ENCODE measurements around the gene SHISA7. TPM values are rescaled to one million over a fixed set of nuclear protein-coding genes. Genes with fewer than 3 reads are reported as not detected.

Gene SHISA7
- polyA plus RNA-seq, 1 of the 3 experiments (the other 2 are of a cell fraction) = 0.02 TPM

- H3K9ac ChIP-seq = no peak overlapping the region
- WGBS (ENCODE audit: low lambda C conversion rate) = 97% methylated on average over 23 of the region's 52 CpGs
- H3K9me3 ChIP-seq = no peaks in the 10 kb centered on the region
- TF ChIP-seq CTCF (IDR thresholded peaks at IDR 0.05) = no peak
- TF ChIP-seq RXRA (IDR thresholded peaks at IDR 0.05; ENCODE audit: borderline replicate concordance, low read depth) = no peak
- no peak for TF ChIP-seq ELF1 (IDR thresholded peaks at IDR 0.05)
- no peak for TF ChIP-seq NRF1 (IDR thresholded peaks at IDR 0.05; ENCODE audit: low read depth, low read length)
- no peak for TF ChIP-seq JUND (IDR thresholded peaks at IDR 0.05)
- no peak for TF ChIP-seq EZH2phosphoT487 (IDR thresholded peaks at IDR 0.05; ENCODE audit: borderline replicate concordance, low read depth)
- no peak for TF ChIP-seq FOXJ3 (CRISPR knock-in tag; IDR thresholded peaks at IDR 0.05)
- no peak for TF ChIP-seq MAX (IDR thresholded peaks at IDR 0.05; ENCODE audit: low read depth)
- TF ChIP-seq RFX5 (IDR thresholded peaks at IDR 0.05; ENCODE audit: low read length) = no peak
- no peak for TF ChIP-seq PBX3 (IDR thresholded peaks at IDR 0.05)
- no peak for TF ChIP-seq NFIC (IDR thresholded peaks at IDR 0.05; ENCODE audit: borderline replicate concordance)
- TF ChIP-seq POLR2AphosphoS5 (IDR thresholded peaks at IDR 0.05; ENCODE audit: low read depth, low read length) = no peak
- no peak for TF ChIP-seq ZBTB33 (IDR thresholded peaks at IDR 0.05; ENCODE audit: borderline replicate concordance, low read depth)
- no peak for TF ChIP-seq TEAD4 (IDR thresholded peaks at IDR 0.05; ENCODE audit: borderline replicate concordance, insufficient read depth)
- TF ChIP-seq MEF2A (IDR thresholded peaks at IDR 0.05; ENCODE audit: borderline replicate concordance, low read depth) = no peak
- TF ChIP-seq YY1 (IDR thresholded peaks at IDR 0.05; ENCODE audit: low read depth) = no peak
- TF ChIP-seq TAF1 (IDR thresholded peaks at IDR 0.05; ENCODE audit: borderline replicate concordance, low read depth, low read length) = no peak
- TF ChIP-seq RAD21 (IDR thresholded peaks at IDR 0.05; ENCODE audit: low read length) = no peak
- H2AFZ ChIP-seq (ENCODE audit: low read depth) = no peak overlapping the region
- H3K9me2 ChIP-seq = no peaks in the 10 kb centered on the region
- H3K27me3 ChIP-seq (ENCODE audit: insufficient read depth) = no peaks in the 10 kb centered on the region
- no peaks in the 10 kb centered on the region for H4K20me1 ChIP-seq (ENCODE audit: insufficient read depth)
- no peak overlapping the region for H3K27ac ChIP-seq (ENCODE audit: low read depth in 2 of 2, low read length in 1 of 2)
- no peak overlapping the region for H3K4me3 ChIP-seq (ENCODE audit: low read depth in 2 of 2, low read length in 1 of 2)
- H3K36me3 ChIP-seq (replicated peaks in 1 of 2; ENCODE audit: control insufficient read depth in 1 of 2, insufficient read depth in 2 of 2, low read length in 1 of 2) = peaks cover 0 to 7% of the 10 kb centered on the region in 2 experiments
- peaks cover 22 to 26% of the 10 kb centered on the region in 2 experiments; a peak in 3 of 4 replicates for H3K4me1 ChIP-seq (ENCODE audit: control insufficient read depth in 1 of 2, insufficient read depth in 2 of 2, low read depth in 1 of 2, low read length in 1 of 2)
- ChIA-PET CTCF (interaction anchor here (0.9 to 15.1 kb wide), 2 partner anchors 13 to 23 kb away, joined by 3 to 162 read pairs; no protein-coding TSS in a partner anchor), POLR2A (no interaction called here)
- H3K4me2 ChIP-seq = no peak overlapping the region
- H3F3A ChIP-seq (replicated peaks; ENCODE audit: insufficient read depth) = peaks cover 12% of the 10 kb centered on the region
- H3K79me2 ChIP-seq (ENCODE audit: insufficient read depth) = peaks cover 45% of the 10 kb centered on the region
- DNase-seq = no peak
Measured at GRCh38 chr19:55481148-55481793, 38.2 kb upstream of the SHISA7 start.
